K562 (cell line): ENCODE results near the gene SLC12A6.

ENCODE experiments used
- CEBPG ChIP-seq, 3 experiments: fragments of 200-800 bp in 1 of 3; sonication (Bioruptor generic) in 1 of 3; sonication (generic) in 1 of 3; formaldehyde crosslinking in 1 of 3; IDR thresholded peaks in 2 of 3; conservative IDR thresholded peaks in 1 of 3; 2 replicates each; pipeline versions ENCODE4 v1.6.1 to v1.8.0; 2016 to 2022; ENCODE audit warnings: missing compliant biosample characterization in 2 of 3, missing genetic modification characterization in 2 of 3, mild to moderate bottlenecking in 1 of 3, missing genetic modification reagents in 1 of 3
- CTCF ChIP-seq, 3 experiments: IDR thresholded peaks in 2 of 3; conservative IDR thresholded peaks in 1 of 3; 2 replicates each; pipeline ENCODE4 v1.5.1; 2011 to 2012; ENCODE audit warnings: low read length in 3 of 3, mild to moderate bottlenecking in 3 of 3, control low read depth in 2 of 3, improper control_type of control experiment in 1 of 3, inconsistent platforms in 1 of 3, low read depth in 1 of 3, mixed read lengths in 1 of 3, moderate library complexity in 1 of 3; ENCODE audit not compliant: insufficient read depth in 2 of 3
- EP300 ChIP-seq: IDR thresholded peaks from 2 replicates; pipeline ENCODE4 v1.6.1; 2012; ENCODE audit warnings: low read length, improper control_type of control experiment
- EZH2 ChIP-seq: IDR thresholded peaks from 2 replicates; pipeline ENCODE4 v1.6.1; 2012; ENCODE audit warnings: low read depth, mild to moderate bottlenecking, inconsistent platforms, low read length, borderline replicate concordance
- NCOA1 ChIP-seq: fragments of 450-650 bp; IDR thresholded peaks from 2 replicates; pipeline ENCODE4 v1.6.1; 2016; ENCODE audit warnings: low read depth
- POLR2A ChIP-seq: fragments of 450-650 bp; conservative IDR thresholded peaks from 2 replicates; pipeline ENCODE4 v1.6.1; 2016
- SIRT6 ChIP-seq: IDR thresholded peaks from one replicate; pipeline ENCODE4 v1.6.1; 2012; ENCODE audit warnings: low read depth, mild to moderate bottlenecking, control low read depth, inconsistent platforms, low read length, moderate library complexity

GRCh38 chr15:34301058-34301457 is 36.5 kb downstream of the SLC12A6 start:
- no peak for TF ChIP-seq NCOA1
- TF ChIP-seq EZH2 = no peak
- TF ChIP-seq EP300 = no peak
- no peak for TF ChIP-seq CTCF (IDR thresholded peaks at IDR 0.05 in 2 of 3, conservative IDR thresholded peaks at IDR 0.05 in 1 of 3; ENCODE audit: insufficient read depth in 2 of 3, low read depth in 1 of 3, low read length in 3 of 3)
- TF ChIP-seq CEBPG (CRISPR knock-in tag; IDR thresholded peaks at IDR 0.05) = no peak
- TF ChIP-seq CEBPG (tag; conservative IDR thresholded peaks at IDR 0.05 in 1 of 2, IDR thresholded peaks at IDR 0.05 in 1 of 2) = no peak
- no peak for TF ChIP-seq POLR2A
- TF ChIP-seq SIRT6 = no peak
